HG03565 (cell line): Measurements from ENCODE around the gene MATN1.

Source experiments
- ATAC-seq: cut with Tn5 transposase; IDR thresholded peaks from one replicate; pipeline ENCODE4 v1.9.1; 2021; ENCODE audit warnings: mild to moderate bottlenecking, moderate library complexity; ENCODE audit not compliant: unreplicated experiment

MATN1 gene

DNA sequence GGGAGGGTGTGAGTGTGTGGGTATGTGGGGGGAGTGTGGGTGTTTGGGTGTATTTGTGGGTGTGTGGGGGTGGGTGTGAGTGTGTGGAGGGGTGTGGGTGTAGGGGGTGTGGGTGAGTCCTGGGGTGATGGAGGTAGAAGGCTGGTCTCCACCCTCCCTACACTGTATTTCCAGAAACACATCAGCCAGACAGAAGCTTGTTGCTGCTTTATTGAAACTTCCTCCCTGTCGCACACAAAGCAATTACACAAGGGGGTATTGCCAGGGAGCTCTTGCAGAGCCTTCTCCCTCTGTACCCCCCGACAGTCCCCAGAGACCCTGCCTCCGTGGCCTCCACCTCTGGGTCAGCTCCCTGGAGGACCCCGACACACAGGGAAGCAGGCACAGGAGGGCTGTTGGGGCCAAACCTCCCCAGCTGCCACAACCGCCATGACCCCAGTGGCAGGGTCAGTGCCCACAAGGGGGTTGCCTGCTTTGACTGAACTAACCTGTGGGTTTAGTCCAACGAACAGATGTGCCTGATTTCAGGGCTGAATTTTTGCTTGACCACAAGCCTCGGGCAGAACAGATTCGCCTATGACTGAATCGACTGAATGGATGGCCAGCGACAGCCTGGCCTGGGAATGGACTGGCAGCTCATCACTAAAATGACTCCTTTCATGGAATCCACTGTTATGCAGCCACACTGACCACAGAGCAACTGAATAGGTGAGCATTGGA is 9.1 kb upstream of the MATN1 start:
- ATAC-seq, result no peak

DNA sequence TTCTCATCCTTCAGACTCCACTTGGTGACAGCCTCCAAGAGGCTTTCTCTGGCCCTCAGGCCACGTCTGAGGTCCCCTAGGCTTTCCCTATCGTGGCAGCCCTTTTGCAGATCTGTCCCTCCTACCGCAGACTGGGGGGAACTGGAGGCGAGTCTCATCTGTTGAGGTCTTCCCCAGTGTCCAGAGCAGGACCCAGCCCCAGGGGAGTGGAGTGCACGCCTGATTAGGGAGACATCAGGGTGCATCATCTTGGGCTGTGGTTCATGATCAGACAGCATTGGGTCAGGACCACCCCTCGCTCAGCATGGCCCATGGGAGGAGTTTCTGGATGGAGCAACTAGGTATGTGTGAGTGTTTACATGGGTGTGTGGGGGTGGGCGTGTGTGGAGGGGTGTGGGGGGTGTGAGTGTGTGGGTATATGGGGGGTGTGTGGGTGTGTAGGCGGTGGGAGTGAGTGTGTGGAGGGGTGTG is 8.5 kb upstream of the MATN1 start:
- no peak for ATAC-seq

DNA sequence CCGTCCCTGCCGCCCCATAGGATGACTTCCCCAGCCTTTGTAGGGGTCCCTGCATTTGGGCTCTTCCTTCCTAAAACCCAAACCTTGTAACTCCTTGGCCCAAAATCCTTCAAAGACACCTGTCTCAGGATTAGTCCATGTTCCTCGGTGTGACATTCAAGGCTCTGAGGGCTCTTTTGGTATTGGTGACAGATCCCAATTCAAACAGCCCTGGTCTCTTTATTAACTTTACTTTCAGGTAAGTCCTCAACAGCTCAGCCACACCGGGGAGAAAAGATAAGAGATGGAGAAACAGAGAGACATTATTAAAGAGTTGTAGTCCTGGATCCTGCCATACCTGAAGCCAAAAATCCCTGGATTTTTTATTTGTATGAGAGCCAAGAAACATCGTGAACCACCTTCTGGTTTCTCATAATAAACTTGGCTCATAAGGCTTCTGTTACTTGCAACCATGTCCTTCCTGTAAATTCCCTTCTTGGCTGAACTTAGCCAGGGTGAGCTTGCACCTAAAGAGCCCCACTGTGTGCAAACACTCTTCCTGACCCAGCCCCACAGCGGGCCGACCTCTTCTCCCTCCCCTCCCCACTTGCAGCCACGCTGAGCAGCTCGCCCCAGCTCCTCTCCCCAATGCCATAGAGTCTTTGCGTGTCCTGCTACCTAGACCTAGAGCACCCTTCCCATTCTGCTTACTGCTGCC is 7.9 kb upstream of the MATN1 start:
- no peak for ATAC-seq

DNA sequence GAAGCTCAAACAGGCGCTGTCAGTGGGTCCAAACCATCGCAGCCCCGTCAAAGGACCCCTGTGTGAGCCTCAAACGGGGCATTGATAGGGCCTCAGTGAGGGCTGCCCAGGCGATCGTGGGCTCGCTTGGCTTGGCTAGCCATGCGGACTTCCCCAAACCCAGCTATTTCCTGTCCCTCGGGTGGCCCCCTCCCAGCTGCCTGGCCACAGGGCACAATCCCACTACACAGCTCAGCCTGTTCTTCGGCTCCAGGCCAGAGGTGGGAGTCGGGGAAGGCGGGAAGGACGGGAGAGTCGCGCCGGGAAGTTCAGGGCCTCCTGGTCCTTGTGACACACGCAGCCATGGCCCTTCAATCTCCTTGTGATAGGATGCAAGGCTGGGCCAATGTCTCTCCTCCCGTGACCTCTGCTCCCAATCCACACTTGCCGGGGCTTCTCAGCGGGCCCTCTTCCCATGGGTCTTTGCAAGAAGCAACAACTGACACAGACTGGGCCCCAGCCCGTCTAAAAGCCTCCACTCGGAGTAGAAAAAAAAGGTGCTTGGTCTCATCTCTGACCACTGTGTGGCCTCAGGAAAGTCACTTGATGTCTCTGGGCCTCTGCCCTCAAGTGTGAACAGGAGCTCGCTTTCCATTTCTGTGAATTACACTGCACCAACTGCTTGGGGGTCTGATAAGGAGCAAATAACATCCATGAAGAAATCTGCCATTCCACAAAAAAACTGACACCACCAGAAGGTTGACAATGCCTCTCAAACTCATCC is 7.1 kb upstream of the MATN1 start:
- no peak for ATAC-seq

DNA sequence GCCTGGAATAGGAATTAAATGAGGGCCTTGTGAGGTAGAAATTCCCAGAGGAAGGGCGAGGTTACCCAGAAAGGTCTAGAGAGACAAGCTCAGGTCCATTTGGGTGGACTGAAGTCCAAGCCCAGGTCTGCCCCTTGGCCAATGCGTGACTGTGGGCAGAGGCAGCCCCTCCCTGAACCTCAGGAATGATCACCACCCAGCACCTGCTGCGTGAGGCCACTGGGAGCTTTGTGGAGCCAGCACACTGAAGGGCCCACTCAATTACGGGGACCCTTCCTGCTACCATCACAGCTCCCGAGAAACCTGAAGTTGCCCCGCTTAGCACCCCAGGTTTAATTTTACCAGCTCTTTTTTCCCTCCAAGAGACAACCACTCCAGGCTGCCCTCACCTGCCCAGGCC is 6.5 kb upstream of the MATN1 start:
- ATAC-seq, result no peak

DNA sequence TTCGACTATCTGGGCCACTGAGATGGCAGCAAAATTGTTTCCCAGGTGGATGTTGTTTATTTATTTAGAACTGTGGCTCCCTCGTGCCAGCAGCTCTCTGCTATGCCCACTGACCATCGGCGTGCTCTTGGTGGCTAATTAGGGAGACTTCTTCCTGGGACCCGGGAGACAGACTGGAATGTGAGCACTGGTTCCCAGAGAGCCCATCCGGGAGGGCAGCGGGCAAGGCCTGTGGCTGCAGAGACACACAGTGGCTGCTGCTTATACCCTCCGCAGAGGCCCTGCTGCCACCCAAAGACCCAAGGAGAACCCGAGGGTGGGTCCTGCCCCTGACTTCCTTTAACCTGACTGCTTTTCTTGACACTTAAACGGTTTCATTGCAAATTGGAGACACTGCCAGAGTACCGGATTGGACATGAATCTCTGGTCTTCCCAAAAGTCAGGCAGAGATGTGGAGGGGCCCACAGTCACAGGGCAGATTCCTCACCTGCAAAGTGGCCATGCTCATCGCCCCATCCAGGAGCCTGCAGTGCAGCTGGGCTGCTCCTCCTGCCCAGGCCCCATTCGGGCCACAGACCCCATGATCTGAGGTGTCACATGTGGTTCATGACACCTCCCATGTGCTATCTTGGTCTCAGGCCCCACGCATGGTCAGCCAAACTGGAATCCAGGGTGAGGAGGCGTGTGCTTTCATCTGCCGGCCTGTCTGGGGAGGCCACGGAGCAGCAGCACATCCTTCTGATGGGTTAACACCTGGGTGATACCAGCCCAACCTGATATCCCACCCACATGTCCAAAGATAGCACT is 5.7 kb upstream of the MATN1 start:
- ATAC-seq, result no peak

DNA sequence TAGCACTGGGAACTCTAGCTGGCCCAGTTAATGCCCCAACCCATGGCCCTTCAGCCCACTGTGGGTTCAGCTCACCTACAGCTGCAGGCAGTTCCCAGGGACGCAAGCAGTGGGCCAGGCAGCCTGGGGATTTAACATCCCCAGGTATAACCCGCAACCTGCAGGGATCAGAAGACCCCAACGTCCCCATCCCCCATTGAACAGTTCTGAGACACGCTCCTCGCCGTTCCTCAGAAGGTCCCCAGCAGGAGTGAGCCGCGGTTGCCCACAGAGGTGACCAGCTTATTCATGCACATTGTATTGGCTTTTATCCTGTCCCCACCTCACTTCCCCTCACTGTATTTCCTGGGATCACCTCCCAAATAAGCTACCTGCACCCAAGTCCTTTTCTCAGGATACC is 5.0 kb upstream of the MATN1 start:
- no peak for ATAC-seq

DNA sequence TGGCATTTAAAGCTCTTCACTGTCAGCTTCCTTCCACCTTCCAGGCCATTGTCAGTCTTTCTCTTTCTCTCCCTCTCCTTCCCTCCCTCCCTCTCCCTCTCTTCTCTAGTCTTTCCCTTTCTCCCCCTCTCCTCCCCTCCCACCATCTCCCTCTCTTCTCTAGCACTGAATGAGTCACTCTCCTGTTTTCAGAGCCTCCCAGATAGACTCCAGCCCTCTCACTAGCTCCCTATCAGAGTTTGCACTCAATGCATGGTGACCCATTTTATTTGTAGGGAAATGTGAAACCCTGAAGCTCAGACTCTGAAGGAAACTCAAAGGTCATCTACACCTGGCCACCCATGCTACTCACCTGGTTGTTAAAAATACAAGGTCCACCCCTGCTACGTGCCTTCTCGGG is 4.4 kb upstream of the MATN1 start:
- no peak for ATAC-seq

DNA sequence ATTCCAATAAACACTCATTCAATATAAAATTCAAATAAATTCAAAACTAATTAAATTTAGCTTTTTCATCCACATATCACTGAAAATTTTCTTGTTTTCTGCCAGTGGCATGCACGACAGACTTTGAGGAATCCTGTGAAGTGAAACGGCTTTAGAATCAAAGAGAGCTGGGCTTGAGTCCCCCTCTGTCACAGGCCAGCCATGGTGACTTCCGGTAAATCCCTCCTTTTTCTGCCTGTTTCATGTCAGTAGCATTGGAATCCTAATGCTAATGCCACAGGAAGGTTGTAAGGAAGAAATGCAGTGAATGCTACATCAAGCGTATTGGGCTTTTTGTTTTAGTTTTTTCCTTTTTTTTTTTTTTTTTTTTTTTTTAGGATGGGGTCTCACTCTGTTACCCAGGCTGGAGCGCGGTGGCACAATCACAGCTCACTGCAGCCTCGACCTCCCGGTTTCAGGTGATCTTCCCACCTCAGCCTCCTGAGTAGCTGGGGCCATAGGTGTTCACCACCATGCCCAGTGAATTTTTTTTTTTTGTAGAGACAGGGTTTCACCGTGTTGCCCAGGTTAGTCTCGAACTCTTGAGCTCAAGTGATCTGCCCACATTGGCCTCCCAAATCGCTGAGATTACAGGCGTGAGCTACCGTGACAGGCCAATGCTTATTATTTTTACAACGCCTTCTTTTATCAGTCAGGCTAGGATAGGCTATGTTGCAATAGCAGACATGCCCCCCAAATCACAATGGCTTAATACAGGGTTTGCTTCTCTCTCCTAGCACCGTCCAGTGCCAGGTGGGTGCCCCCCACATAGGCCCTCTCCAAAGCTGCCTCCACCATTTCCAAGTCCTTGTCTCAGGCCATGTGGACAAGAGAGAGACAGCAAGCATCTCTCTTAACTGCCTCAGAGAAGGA is 3.6 kb upstream of the MATN1 start:
- ATAC-seq, result no peak

DNA sequence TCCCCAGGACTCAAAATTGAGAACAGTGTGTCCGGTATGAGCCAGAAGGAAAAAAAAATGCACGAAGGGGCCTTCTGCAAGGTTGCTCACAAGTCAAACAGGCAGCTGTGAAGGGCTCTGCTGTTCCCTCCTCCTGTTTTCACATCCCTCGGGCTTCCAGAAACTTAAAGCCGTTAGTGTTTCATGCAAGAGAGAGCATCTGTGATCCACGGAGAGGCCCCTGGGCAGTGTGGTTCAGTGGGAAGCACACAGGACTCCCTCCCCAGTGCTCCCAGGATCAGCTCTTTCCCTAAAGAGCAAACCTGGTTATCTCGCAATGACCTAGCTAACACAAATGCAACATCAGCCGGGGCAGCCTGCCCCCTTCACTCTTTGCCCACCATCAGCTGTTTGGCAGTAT is 2.9 kb upstream of the MATN1 start:
- ATAC-seq, result no peak

DNA sequence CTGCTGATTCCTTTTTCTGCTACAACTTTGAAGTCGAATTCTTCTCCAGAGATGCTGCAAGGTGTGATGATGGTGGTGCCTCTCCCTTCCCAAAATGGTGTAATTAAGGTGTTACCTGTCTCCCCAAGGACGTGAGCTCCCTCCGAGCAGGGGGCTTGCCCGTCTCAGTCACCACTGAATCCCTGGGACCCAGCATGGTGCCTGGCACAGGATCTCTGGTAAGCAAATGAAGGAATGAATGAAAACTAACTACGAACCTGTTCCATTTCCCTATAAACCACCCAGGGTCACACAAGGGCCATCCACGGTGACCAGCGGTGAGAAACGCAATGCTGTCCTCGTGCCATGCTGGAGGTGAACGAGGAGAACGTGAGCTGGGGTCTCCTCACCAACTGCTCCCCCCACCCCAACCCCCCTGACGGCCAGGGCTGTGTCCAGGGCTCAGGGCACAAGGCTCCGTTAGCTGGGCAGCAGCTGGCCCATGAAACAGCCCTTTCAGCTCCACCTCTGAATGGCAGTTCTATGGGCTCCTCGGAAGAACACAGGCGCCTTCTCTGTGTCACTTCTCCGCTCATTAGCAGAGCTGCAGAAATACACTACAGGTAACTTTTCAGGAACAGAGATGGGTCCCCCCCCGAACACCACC is 2.2 kb upstream of the MATN1 start:
- ATAC-seq, result no peak

DNA sequence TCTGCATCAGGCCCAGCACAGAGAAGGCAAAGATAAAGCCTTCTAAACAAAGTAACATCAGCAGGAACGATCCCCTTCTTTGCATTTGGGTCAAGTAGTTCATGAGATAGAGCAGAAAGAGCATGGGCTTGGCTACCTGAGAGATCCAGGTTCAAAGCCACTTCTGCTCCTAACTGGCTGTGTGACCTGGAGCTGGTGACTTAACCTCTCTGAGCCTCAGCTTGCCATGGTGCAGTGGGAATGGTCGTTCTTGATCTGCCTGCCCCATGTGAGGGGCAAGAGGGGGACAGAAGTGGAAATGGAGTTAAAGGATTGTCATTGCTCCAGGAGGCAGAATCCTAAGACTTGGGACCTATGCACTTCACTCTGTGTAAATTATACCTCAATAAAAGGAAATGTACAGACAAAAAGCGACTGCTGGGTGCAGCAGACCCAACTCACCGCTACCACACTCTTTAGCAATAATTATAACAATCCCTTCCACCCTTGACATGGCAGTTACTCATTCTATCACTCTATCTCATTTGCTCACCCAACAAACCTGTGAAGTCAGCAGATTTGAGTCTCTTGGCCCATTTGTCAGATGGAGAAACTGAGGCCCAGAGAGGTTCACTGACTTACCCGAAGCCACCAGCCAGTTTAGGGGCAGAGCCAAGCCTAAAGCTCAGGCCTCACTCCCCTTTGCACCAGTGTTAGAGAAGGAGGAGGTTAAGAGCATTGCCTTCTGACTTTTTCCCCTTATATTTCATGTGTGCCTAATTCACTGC is 1.5 kb upstream of the MATN1 start:
- no peak for ATAC-seq

DNA sequence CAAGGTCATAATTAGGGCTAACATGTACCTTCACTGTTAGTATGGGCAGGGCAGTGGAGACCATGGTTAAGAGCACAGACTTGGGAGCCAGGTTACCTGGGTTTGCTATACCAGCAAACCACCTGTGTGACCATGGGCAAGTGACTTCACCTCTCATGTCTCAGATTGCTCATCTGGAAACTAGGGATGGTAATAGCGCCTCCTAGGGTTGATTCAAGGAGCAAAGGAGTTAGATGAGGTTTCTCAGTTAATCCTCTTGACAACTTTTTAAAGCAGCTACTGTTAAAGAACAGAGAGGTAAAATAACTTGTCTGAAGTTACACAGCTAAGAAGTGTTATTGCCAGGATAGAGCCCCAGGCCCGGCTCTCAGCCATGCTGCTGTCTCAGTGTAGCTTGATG is 790 bp upstream of the MATN1 start:
- ATAC-seq, result no peak

DNA sequence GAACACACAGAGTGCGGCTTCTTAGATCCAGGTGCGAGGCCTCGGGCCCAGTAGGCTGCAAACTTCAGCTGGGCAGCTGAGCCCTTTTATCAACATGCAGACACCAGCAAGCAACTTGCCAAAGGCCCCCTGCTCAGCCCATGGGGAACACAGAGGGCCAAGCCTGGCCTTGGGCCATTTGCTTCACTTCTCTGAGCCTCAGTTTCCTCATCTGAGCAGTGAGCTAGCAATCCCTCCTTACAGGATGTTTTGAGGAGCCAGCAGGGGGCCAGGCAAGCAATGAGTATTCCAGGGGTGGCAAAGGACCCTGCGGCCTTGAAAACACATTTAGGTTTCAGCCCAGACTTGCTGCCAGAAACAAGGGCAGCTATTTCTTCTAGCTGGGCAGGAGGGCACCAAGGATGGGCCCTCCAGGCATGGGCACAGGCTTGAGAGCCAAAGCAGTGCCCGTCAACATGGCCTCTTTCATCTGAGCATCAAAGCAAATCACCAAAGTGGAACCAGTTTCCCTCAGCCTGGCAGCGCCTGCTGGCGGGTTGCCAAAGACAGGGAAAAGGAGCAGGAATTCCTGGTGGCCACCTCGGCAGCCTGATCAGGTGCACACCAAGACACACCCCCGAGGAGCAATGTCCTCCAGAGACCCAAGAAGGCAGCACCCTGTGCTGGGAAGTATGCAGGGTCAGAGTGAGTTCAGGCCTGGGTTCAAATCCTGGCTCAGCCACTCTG is 1.4 kb downstream of the MATN1 start:
- ATAC-seq, result no peak

DNA sequence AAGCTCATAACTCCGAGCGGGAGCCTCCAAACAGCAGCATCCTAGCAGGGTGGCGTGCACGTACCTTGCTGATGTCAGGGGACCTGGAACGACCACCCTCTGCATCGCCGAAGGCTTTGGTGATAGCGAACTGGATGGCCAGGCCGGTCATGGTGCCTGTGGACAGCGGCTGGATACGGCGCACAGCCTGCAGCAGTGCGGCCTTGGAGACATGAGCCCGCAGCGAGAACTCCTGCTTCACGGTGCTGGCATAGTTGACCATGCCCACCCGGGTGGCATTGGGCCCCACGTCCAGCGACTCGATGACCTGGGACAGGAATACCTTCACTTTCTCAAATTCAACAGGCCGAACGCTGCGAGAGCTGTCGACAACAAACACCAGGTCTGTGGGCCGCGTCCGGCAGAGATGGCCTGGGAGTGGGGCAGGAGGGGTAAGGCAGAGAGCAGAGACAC is 2.0 kb downstream of the MATN1 start:
- ATAC-seq, result no peak

DNA sequence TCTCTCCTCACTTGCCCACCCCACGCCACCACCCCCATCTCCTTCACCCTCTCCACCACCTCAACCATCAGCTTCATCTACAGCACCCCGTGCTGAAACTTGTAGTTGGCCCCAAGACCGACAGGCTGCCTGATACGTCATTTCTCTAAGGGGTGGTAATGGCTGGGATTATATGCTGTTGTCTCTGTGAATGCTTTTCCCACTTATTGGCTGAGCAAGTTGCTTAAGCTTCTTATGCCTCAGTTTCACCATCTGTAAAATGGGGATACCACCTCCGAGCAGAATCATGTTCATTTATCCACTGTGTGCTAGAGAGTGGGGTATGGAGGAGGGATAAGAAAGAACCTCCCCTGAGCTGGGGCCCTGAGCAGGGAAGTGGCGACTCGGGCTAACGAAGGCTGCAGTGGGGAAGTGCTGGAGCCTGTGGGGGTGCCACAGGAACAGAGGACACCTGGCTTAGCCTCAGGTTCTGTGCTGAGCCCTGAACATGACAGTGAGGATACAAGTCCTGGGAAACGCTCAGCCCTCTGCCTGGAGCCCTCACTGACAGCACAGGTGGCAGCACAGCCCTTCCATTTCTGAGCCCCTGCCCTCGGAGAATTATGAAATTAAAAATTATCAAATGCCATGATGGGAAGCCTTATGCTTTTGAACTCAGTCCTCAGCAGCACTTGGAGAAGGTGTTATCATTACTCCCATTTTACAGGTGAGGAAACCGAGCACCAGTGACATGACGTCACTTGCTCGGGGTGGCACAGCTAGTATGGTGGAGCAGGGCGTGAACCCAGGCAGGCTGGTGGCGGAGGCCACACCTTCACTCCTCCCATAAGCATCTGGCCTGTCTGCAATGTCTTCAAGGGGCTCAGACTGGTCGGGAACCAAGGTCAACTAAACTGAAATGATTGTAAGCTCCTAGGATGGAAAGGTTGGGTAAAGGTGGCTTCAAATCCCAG is 2.8 kb downstream of the MATN1 start:
- ATAC-seq, result no peak
